PFSK-1 (cell line): ENCODE measurements around the gene PCSK9.

Experiments used
- POLR2AphosphoS5 ChIP-seq: IDR thresholded peaks from 2 replicates; pipeline ENCODE4 v1.6.1; 2012; ENCODE audit warnings: low read depth, mild to moderate bottlenecking, control low read depth, low read length, moderate library complexity
- TAF1 ChIP-seq: IDR thresholded peaks from 2 replicates; pipeline ENCODE4 v1.6.1; 2012; ENCODE audit warnings: low read length, control low read depth, borderline replicate concordance; ENCODE audit not compliant: insufficient read depth

GRCh38 chr1:55092475-55092874 is 53.1 kb downstream of the PCSK9 start:
- TF ChIP-seq TAF1 (no peak), POLR2AphosphoS5 (no peak)
